Measurements from ENCODE around the gene CASP12.

- no peak for TF ChIP-seq EZH2 (IDR thresholded peaks at IDR 0.05; ENCODE audit: borderline replicate concordance, low read length)
- no peak for TF ChIP-seq CTCF (IDR thresholded peaks at IDR 0.05; ENCODE audit: low read length)
These were observed 31.4 kb downstream of the CASP12 start for GRCh38 chr11:104866815-104867214.

Data from OCI-LY1 (cell line).